ENCODE results near the gene PTOV1.

PTOV1 gene

DNA sequence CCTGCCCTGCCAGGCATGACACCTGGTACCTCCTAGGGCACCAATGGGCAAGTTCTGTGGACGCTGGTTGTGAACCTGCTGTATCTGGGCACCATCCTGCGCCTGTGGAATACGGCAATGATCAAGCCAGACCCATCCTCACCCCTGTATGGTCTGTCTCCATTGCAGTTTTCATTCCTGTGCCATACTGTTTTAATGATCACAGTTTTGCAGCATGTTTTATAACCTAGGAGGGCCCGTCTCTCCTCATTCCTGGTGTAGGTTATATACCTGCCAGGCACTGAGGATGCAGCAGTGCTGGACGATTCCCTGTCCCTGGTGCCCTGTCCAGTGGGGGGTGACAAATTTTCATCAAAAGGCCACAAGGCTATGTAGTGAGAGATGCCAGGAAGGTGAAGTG lies 32.1 kb downstream of the PTOV1 start:
- Histone ChIP-seq H3K36me3 (ENCODE audit: control insufficient read depth, insufficient read depth, low read length) (peaks cover 76% of the 10 kb centered on the region), H3K4me1 (ENCODE audit: control insufficient read depth, insufficient read depth, low read length) (peaks cover 8% of the 10 kb centered on the region; the same call in 1 of the 2 replicates), H3K9me3 (ENCODE audit: control insufficient read depth, insufficient read depth, low read depth, low read length) (no peaks in the 10 kb centered on the region), H3K9ac (ENCODE audit: low read length) (no peak overlapping the region), H3K4me3 (ENCODE audit: low read depth, low read length) (no peak overlapping the region), H3K27ac (ENCODE audit: low read depth, low read length) (no peak overlapping the region), H3K27me3 (ENCODE audit: control insufficient read depth, insufficient read depth, low read length) (no peaks in the 10 kb centered on the region)

DNA sequence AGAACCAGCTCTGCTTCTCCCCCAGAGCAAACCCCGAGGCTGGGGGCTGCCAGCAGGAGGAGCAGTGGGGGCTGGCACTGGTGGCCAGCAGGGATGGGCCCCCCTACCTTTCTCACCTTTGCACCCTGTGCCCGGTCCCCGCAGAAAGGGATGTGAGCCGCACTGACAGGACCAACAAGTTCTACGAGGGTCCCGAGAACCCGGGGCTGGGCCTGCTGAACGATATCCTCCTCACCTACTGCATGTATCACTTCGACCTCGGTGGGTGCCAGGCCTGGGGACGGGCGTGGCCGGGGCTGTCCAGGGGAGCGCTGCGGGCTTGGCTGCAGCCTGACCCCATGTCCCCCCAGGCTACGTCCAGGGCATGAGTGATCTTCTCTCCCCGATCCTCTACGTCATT lies 33.1 kb downstream of the PTOV1 start:
- no peak overlapping the region for H3K27ac ChIP-seq (ENCODE audit: low read depth, low read length)

DNA sequence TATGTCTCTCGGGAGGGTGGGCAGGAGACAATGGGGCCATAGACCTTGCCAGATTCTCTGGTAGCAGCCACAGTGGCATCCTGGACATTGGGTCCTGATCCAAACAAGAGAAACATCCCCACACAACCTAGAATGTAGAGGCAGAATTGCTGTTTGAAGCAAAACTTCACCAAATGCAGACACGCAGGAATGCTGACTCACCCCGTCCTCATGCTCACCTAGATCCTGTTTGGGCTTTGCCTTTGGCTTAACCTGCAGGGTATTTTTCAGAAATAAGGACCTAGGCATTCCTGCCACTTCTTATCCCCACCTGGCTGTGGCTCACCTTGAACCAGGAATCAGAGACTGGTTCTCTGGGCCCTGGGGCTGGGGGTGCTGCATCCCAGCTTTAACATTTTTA lies 33.8 kb downstream of the PTOV1 start:
- H3K4me3 ChIP-seq (ENCODE audit: low read depth, low read length), result no peak overlapping the region
- H3K9ac ChIP-seq (ENCODE audit: low read length), result no peak overlapping the region
- peaks cover 67% of the 10 kb centered on the region for H3K36me3 ChIP-seq (ENCODE audit: control insufficient read depth, insufficient read depth, low read length)
- H3K27me3 ChIP-seq (ENCODE audit: control insufficient read depth, insufficient read depth, low read length), result peaks cover 7% of the 10 kb centered on the region; the same call in 1 of the 2 replicates
- H3K9me3 ChIP-seq (ENCODE audit: control insufficient read depth, insufficient read depth, low read depth, low read length), result no peaks in the 10 kb centered on the region
- H3K4me1 ChIP-seq (ENCODE audit: control insufficient read depth, insufficient read depth, low read length), result no peaks in the 10 kb centered on the region
- H3K27ac ChIP-seq (ENCODE audit: low read depth, low read length), result no peak overlapping the region

More for the DNA sequence above, 33.1 kb downstream of the PTOV1 start:
- peaks cover 1% of the 10 kb centered on the region; the same call in 1 of the 2 replicates for H3K27me3 ChIP-seq (ENCODE audit: control insufficient read depth, insufficient read depth, low read length)
- peaks cover under 1% of the 10 kb centered on the region; the same call in 1 of the 2 replicates for H3K4me1 ChIP-seq (ENCODE audit: control insufficient read depth, insufficient read depth, low read length)
- no peaks in the 10 kb centered on the region for H3K9me3 ChIP-seq (ENCODE audit: control insufficient read depth, insufficient read depth, low read depth, low read length)
- no peak overlapping the region for H3K4me3 ChIP-seq (ENCODE audit: low read depth, low read length)
- H3K36me3 ChIP-seq (ENCODE audit: control insufficient read depth, insufficient read depth, low read length), result peaks cover 72% of the 10 kb centered on the region
- no peak overlapping the region for H3K9ac ChIP-seq (ENCODE audit: low read length)

DNA sequence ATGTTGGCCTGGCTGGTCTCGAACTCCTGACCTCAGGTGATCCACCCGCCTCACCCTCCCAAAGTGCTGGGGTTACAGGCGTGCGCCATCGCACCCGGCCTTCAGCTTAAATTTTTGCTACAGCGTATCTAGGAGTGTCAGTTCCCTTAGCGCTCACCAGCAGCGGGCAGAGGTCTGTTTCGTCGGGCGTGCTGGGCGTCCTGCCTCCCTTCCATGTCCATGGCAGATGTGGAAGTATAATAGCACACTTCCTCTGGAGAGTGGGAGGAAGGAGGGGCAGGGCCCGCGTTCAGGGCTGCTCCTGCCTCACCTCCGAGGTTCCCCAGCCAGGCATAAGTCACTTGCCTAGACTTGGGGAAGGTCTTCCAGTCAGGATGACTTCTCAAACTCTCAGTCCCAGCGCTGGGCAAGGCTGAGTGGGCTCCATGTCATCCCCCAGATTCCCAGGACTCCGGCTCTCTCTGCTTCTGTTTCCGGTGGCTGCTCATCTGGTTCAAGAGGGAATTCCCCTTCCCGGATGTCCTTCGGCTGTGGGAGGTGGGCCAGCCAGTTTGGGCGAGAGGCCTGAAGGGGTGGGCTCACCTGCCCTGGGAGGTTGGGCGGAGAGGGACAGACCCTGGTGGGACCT lies 36.2 kb downstream of the PTOV1 start:
- no peak overlapping the region for H3K9ac ChIP-seq (ENCODE audit: low read length)
- H3K27ac ChIP-seq (ENCODE audit: low read depth, low read length), result no peak overlapping the region
- no peak overlapping the region for H3K4me3 ChIP-seq (ENCODE audit: low read depth, low read length)
- H3K9me3 ChIP-seq (ENCODE audit: control insufficient read depth, insufficient read depth, low read depth, low read length), result no peaks in the 10 kb centered on the region
- H3K4me1 ChIP-seq (ENCODE audit: control insufficient read depth, insufficient read depth, low read length), result peaks cover 4% of the 10 kb centered on the region; the same call in 1 of the 2 replicates
- H3K36me3 ChIP-seq (ENCODE audit: control insufficient read depth, insufficient read depth, low read length), result peaks cover 44% of the 10 kb centered on the region
- H3K27me3 ChIP-seq (ENCODE audit: control insufficient read depth, insufficient read depth, low read length), result peaks cover 10% of the 10 kb centered on the region

DNA sequence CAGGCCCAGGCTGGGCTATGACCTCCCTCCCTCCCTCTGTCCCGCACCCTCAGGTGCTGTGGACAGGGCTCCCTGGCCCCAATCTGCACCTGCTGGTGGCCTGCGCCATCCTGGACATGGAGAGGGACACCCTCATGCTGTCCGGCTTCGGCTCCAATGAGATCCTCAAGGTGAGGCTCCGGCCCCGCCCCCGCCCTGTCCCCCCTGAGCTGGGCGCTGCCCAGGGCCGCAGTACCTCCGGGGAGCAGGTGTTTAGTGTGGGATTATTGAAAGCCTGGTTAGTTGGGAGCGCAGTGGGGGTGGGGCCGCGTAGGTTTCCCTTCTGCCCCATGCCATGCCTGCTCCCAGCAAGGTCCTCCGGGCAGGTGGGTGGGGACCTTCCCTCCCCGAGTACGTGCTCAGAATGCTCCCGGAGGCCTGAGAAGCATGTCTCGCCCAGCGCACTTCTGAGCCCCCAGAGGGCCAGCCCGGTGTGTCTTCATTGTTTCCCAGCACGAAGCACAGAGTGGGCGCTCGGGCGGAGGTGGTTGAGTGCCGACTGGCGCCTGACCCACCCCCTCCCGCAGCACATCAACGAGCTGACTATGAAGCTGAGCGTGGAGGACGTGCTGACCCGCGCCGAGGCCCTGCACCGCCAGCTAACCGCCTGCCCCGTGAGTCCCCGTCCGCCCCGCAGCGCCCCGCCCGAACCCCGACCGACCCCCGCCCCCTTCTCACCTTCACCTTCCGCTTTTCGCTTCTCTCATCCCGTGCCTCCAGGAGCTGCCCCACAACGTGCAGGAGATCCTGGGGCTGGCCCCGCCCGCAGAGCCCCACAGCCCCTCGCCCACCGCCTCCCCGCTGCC lies 36.9 kb downstream of the PTOV1 start:
- Histone ChIP-seq H3K4me3 (ENCODE audit: low read depth, low read length) (no peak overlapping the region), H3K9me3 (ENCODE audit: control insufficient read depth, insufficient read depth, low read depth, low read length) (no peaks in the 10 kb centered on the region), H3K9ac (ENCODE audit: low read length) (no peak overlapping the region), H3K27ac (ENCODE audit: low read depth, low read length) (no peak overlapping the region), H3K4me1 (ENCODE audit: control insufficient read depth, insufficient read depth, low read length) (peaks cover 4% of the 10 kb centered on the region; the same call in 1 of the 2 replicates), H3K36me3 (ENCODE audit: control insufficient read depth, insufficient read depth, low read length) (peaks cover 37% of the 10 kb centered on the region), H3K27me3 (ENCODE audit: control insufficient read depth, insufficient read depth, low read length) (peaks cover 15% of the 10 kb centered on the region)

DNA sequence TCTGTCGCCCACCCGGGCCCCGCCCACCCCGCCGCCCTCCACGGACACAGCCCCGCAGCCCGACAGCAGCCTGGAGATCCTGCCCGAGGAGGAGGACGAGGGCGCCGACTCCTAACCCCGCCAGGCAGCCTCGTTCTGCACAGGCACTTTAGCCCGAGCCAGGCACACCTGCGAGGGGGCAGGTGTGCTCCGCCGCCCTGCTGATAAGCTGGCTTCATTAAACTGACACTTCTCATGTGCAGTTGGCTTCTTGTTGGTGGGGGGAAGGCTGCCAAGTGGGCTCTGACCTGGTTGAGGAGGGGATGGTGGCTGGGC lies 37.5 kb downstream of the PTOV1 start:
- H3K4me3 ChIP-seq (ENCODE audit: low read depth, low read length), result no peak overlapping the region
- H3K9ac ChIP-seq (ENCODE audit: low read length), result no peak overlapping the region
- H3K27ac ChIP-seq (ENCODE audit: low read depth, low read length), result no peak overlapping the region
- H3K4me1 ChIP-seq (ENCODE audit: control insufficient read depth, insufficient read depth, low read length), result peaks cover 4% of the 10 kb centered on the region; the same call in 1 of the 2 replicates
- peaks cover 31% of the 10 kb centered on the region for H3K36me3 ChIP-seq (ENCODE audit: control insufficient read depth, insufficient read depth, low read length)
- no peaks in the 10 kb centered on the region for H3K9me3 ChIP-seq (ENCODE audit: control insufficient read depth, insufficient read depth, low read depth, low read length)
- peaks cover 19% of the 10 kb centered on the region for H3K27me3 ChIP-seq (ENCODE audit: control insufficient read depth, insufficient read depth, low read length)

DNA sequence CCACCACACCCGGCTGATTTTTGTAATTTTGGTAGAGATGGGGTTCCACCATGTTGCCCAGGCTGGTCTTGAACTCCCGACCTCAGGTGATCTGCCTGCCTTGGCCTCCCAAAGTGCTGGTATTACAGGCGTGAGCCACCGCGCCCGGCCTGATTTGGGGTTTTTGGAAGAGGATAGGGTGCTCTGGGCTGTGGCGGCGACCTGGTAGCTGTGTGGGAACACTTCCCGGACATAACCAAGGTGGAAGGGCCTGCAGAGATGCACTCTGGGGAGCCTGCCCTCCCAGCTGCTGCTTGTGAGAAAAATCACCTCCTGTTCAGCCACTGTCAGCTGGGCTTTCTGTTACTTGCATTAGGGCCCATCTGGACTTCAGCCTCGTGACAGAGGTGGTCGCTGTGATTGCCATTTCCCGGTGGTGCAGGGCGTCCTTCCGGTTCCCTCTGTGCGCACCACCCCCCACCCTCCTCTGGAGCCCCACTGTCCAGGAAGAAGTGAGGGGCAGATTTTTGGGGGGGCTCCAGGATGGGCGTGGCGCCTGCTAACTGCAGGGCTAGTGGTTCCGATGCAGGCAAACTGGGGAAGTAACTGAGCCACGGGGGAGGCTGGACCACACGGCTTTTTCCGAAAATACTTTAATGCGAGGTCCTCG lies 38.2 kb downstream of the PTOV1 start:
- Histone ChIP-seq H3K36me3 (ENCODE audit: control insufficient read depth, insufficient read depth, low read length) (peaks cover 24% of the 10 kb centered on the region), H3K27ac (ENCODE audit: low read depth, low read length) (no peak overlapping the region)

DNA sequence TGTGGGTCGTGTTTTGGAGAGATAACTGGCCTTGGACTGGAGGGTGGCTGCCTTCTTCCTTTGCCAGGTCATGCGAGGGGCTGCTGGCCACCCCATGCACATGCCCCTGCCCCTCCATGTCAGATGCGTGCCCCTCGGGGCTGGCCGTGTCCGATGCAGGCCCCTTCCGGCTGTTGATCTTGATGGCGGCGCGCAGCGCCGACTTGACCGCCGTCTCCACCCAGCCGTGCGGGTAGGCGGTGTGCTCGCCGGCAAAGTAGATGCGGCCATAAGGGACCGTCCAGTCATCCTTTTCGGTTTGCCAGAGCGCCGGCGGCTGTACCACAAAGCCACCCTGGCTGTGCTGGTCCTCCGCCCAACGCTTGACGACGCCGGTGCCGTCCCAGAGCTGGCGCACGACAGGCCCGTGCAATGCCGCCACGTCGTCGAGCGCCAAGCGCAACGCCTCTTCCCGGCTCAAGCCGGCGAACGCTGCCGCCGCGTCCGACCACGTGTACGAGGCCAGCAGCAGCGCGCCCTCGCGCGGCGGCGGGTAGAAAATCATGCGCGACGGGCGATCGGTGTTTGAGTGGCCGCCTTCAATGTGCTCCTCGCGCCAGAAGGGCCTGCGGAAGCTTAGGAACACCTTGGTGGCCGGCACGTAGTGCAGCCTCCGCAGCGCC lies 38.9 kb downstream of the PTOV1 start:
- Histone ChIP-seq H3K9me3 (ENCODE audit: control insufficient read depth, insufficient read depth, low read depth, low read length) (no peaks in the 10 kb centered on the region), H3K36me3 (ENCODE audit: control insufficient read depth, insufficient read depth, low read length) (peaks cover 18% of the 10 kb centered on the region), H3K9ac (ENCODE audit: low read length) (no peak overlapping the region), H3K4me1 (ENCODE audit: control insufficient read depth, insufficient read depth, low read length) (peaks cover 4% of the 10 kb centered on the region; the same call in 1 of the 2 replicates), H3K27ac (ENCODE audit: low read depth, low read length) (no peak overlapping the region), H3K4me3 (ENCODE audit: low read depth, low read length) (peak overlapping the region; percentile 66), H3K27me3 (ENCODE audit: control insufficient read depth, insufficient read depth, low read length) (peaks cover 19% of the 10 kb centered on the region)

More for the DNA sequence above, 38.2 kb downstream of the PTOV1 start:
- Histone ChIP-seq H3K9ac (ENCODE audit: low read length) (no peak overlapping the region), H3K4me3 (ENCODE audit: low read depth, low read length) (no peak overlapping the region), H3K27me3 (ENCODE audit: control insufficient read depth, insufficient read depth, low read length) (peaks cover 19% of the 10 kb centered on the region), H3K9me3 (ENCODE audit: control insufficient read depth, insufficient read depth, low read depth, low read length) (no peaks in the 10 kb centered on the region), H3K4me1 (ENCODE audit: control insufficient read depth, insufficient read depth, low read length) (peaks cover 4% of the 10 kb centered on the region; the same call in 1 of the 2 replicates)

DNA sequence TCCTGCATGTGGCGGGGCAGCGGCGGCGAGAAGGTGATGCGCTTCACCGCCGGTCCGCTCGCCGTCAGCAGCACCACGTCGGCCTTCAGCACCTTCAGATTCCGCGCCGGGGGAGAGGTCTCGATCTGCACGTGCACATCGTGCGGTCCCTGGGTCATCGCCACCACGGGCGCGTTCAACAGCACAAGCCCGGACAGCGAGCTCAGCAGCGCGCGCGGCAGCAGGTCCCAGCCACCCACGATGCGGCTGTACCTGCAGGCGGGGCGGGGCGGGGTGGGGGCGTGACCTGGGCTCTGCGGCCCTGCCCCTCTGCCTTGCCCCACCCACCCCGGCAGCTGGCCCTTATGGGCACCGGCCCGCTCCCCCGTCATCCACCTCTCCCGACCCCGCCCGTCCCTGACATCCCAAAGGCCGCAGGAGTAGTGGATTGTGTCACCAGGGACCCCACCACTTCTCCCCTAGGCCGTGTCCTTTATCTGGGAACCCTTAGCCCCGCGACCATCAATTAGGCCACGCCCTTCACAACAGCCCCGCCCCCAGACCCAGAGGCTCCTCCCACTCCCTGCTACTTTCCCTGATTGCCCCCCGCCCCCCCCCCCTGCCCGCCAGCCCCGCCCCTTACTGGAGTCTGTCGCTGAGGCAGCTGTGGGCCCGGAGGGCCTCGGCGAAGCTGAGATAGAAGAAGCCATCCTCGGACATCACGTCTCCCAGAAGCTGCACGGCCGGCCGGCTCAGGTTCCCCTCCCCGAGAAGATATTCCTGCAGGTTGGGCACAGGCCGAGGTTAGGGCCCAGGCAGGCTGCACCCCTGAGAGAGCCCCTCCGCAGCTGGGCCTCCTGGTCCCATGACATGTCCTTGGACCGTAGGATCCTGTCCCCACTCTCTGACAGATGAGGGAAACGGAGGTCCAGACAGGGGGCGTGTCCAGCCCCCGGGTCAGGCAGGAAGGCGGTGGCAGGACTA lies 39.7 kb downstream of the PTOV1 start:
- peaks cover 11% of the 10 kb centered on the region; the same call in 1 of the 2 replicates for H3K36me3 ChIP-seq (ENCODE audit: control insufficient read depth, insufficient read depth, low read length)
- peaks cover 4% of the 10 kb centered on the region; the same call in 1 of the 2 replicates for H3K4me1 ChIP-seq (ENCODE audit: control insufficient read depth, insufficient read depth, low read length)
- H3K27ac ChIP-seq (ENCODE audit: low read depth, low read length), result no peak overlapping the region
- H3K9ac ChIP-seq (ENCODE audit: low read length), result no peak overlapping the region
- peak overlapping the region; percentile 66 for H3K4me3 ChIP-seq (ENCODE audit: low read depth, low read length)
- H3K27me3 ChIP-seq (ENCODE audit: control insufficient read depth, insufficient read depth, low read length), result peaks cover 19% of the 10 kb centered on the region
- H3K9me3 ChIP-seq (ENCODE audit: control insufficient read depth, insufficient read depth, low read depth, low read length), result no peaks in the 10 kb centered on the region

DNA sequence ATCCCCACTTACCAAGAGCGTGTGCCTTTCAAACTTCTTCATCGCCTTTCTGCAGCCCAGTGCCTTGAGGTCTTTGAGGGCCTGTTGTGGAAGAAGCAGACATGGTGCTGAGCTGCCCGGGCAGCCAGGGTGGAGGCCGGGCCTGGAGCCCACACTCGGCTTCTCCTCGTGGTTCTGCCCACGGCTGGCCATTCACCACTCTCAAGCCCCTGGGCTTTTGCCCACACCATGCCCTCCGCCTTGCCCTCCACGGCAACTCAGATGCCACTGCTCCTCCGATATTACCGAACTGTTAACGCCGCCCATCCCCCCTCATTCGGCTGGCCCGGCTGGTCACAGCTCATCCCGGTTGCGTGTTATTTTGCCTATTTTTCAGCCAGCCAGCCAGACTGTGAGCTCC lies 40.4 kb downstream of the PTOV1 start:
- no peak overlapping the region for H3K4me3 ChIP-seq (ENCODE audit: low read depth, low read length)
- peaks cover 19% of the 10 kb centered on the region for H3K27me3 ChIP-seq (ENCODE audit: control insufficient read depth, insufficient read depth, low read length)
- H3K27ac ChIP-seq (ENCODE audit: low read depth, low read length), result no peak overlapping the region
- H3K36me3 ChIP-seq (ENCODE audit: control insufficient read depth, insufficient read depth, low read length), result peaks cover 6% of the 10 kb centered on the region; the same call in 1 of the 2 replicates
- no peak overlapping the region for H3K9ac ChIP-seq (ENCODE audit: low read length)
- no peaks in the 10 kb centered on the region for H3K9me3 ChIP-seq (ENCODE audit: control insufficient read depth, insufficient read depth, low read depth, low read length)
- H3K4me1 ChIP-seq (ENCODE audit: control insufficient read depth, insufficient read depth, low read length), result peaks cover 4% of the 10 kb centered on the region; the same call in 1 of the 2 replicates
